Measurements from ENCODE around the gene HAUS6. TPM values are rescaled to one million over a fixed set of nuclear protein-coding genes. Genes with fewer than 3 reads are reported as not detected.

HAUS6 gene
- total and polyA plus RNA-seq, 2 of the 4 experiments (the other 2 are of a cell fraction), result 5.8 to 13.3 TPM

DNA sequence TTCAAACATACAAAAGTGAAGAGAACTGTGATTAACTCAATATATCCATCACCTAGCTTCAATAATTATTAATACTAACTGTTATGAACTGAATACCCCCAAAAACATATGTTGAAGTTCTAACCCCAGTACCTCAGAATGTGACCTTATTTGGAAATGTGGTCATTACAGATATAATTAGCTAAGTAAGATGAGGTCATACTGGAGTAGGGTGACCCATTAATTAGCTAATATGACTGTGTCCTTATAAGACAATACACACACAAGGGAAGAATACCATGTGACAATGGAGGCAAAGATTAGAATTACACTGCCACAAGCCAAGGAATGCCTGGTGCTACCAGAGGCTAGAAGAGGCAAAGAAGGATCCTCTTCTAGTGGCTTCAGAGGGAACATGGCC is 45.7 kb downstream of the HAUS6 start:
- Histone ChIP-seq H3K56ac (ENCODE audit: extremely low read depth, insufficient read depth, low read length) (no peak overlapping the region), H3K4me3 (ENCODE audit: insufficient read depth, low read depth, low read length) (no peak overlapping the region), H3K18ac (ENCODE audit: low read depth, low read length) (no peak overlapping the region), H2AFZ (replicated peaks; ENCODE audit: low read length, poor library complexity) (no peak overlapping the region), H2AK9ac (replicated peaks; ENCODE audit: low read depth, low read length, poor library complexity) (no peak overlapping the region), H2BK120ac (ENCODE audit: low read depth, low read length) (no peak overlapping the region), H3K79me1 (ENCODE audit: low read depth in 1 of 2, low read length in 2 of 2) (peaks cover 3 to 5% of the 10 kb centered on the region in 2 experiments), H3K9ac (ENCODE audit: low read depth, low read length) (no peak overlapping the region), H3K14ac (replicated peaks; ENCODE audit: low read depth, low read length) (no peak overlapping the region), H3K27ac (ENCODE audit: insufficient read depth, low read length) (no peak overlapping the region), H4K8ac (ENCODE audit: low read depth in 2 of 2, low read length in 2 of 2) (no peak overlapping the region), H4K5ac (ENCODE audit: low read depth, low read length) (no peak overlapping the region), H3K4ac (ENCODE audit: low read depth, low read length) (no peak overlapping the region), H4K91ac (ENCODE audit: insufficient read depth, low read depth, low read length) (no peak overlapping the region), H3K9me3 (ENCODE audit: control insufficient read depth, insufficient read depth, low read length) (no peaks in the 10 kb centered on the region), H4K20me1 (ENCODE audit: insufficient read depth, low read length) (no peaks in the 10 kb centered on the region), H2BK20ac (ENCODE audit: low read depth, low read length) (no peak overlapping the region), H3K4me2 (ENCODE audit: low read depth, low read length) (no peak overlapping the region), H3K27me3 (ENCODE audit: control insufficient read depth, insufficient read depth, low read length) (no peaks in the 10 kb centered on the region), H3K4me1 (ENCODE audit: control insufficient read depth, insufficient read depth, low read length) (no peaks in the 10 kb centered on the region), H2AK5ac (ENCODE audit: low read depth, low read length) (no peak overlapping the region), H2BK15ac (ENCODE audit: low read depth, low read length) (no peak overlapping the region), H2BK5ac (ENCODE audit: low read depth, low read length, poor library complexity, severe bottlenecking) (no peak overlapping the region), H3K36me3 (ENCODE audit: control insufficient read depth, insufficient read depth, low read length) (peaks cover 13% of the 10 kb centered on the region), H3K9me1 (ENCODE audit: insufficient read depth, low read length) (no peaks in the 10 kb centered on the region), H3K23ac (ENCODE audit: low read depth, low read length) (no peak overlapping the region)
- TF ChIP-seq BHLHE40 (IDR thresholded peaks at IDR 0.05; ENCODE audit: low read depth, low read length) (no peak), NFE2L2 (IDR thresholded peaks at IDR 0.05; ENCODE audit: low read depth, low read length) (no peak), FOS (IDR thresholded peaks at IDR 0.05; ENCODE audit: low read depth, low read length) (no peak), MAFK (IDR thresholded peaks at IDR 0.05; ENCODE audit: low read depth, low read length) (no peak), MXI1 (IDR thresholded peaks at IDR 0.05; ENCODE audit: borderline replicate concordance, low read depth, low read length) (no peak), RFX5 (IDR thresholded peaks at IDR 0.05; ENCODE audit: low read depth, low read length) (no peak), CHD1 (IDR thresholded peaks at IDR 0.05; ENCODE audit: low read depth, low read length) (no peak), POLR2A (IDR thresholded peaks at IDR 0.05; ENCODE audit: low read depth, low read length) (no peak), RCOR1 (IDR thresholded peaks at IDR 0.05; ENCODE audit: insufficient replicate concordance, low read length) (no peak), RAD21 (IDR thresholded peaks at IDR 0.05; ENCODE audit: low read length) (no peak), CEBPB (IDR thresholded peaks at IDR 0.05; ENCODE audit: low read depth, low read length) (no peak)
- TF ChIP-seq, protein P1, sequence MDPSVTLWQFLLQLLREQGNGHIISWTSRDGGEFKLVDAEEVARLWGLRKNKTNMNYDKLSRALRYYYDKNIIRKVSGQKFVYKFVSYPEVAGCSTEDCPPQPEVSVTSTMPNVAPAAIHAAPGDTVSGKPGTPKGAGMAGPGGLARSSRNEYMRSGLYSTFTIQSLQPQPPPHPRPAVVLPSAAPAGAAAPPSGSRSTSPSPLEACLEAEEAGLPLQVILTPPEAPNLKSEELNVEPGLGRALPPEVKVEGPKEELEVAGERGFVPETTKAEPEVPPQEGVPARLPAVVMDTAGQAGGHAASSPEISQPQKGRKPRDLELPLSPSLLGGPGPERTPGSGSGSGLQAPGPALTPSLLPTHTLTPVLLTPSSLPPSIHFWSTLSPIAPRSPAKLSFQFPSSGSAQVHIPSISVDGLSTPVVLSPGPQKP (IDR thresholded peaks at IDR 0.05; ENCODE audit: borderline replicate concordance, low read depth, low read length), result no peak
- TF ChIP-seq, protein P2, sequence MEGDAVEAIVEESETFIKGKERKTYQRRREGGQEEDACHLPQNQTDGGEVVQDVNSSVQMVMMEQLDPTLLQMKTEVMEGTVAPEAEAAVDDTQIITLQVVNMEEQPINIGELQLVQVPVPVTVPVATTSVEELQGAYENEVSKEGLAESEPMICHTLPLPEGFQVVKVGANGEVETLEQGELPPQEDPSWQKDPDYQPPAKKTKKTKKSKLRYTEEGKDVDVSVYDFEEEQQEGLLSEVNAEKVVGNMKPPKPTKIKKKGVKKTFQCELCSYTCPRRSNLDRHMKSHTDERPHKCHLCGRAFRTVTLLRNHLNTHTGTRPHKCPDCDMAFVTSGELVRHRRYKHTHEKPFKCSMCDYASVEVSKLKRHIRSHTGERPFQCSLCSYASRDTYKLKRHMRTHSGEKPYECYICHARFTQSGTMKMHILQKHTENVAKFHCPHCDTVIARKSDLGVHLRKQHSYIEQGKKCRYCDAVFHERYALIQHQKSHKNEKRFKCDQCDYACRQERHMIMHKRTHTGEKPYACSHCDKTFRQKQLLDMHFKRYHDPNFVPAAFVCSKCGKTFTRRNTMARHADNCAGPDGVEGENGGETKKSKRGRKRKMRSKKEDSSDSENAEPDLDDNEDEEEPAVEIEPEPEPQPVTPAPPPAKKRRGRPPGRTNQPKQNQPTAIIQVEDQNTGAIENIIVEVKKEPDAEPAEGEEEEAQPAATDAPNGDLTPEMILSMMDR (conservative IDR thresholded peaks at IDR 0.05; ENCODE audit: low read depth, low read length), result no peak
- DNase-seq (no peak), ATAC-seq (ENCODE audit: low read depth) (no peak)
- CTCF ChIA-PET, result no interaction called here
- POLR2A ChIA-PET (ENCODE audit: unreplicated experiment), result no interaction called here
- BruUV-seq (replicated peaks), result no TSS peak
- intact Hi-C loops (cut with micrococcal nuclease) (no loop called here), in situ Hi-C loops (cut with MboI; ENCODE audit: low sequenced_read_pairs) (no loop called here), dilution Hi-C loops (cut with HindIII; ENCODE audit: low sequenced_read_pairs, unreplicated experiment) (no loop called here)

Data from IMR-90 (cell line).